Right cardiac atrium (tissue), 5 donors: ENCODE measurements around the gene ZSCAN31. TPM values are rescaled to one million over a fixed set of nuclear protein-coding genes. Genes with fewer than 3 reads are reported as not detected.
A peak's percentile ranks its signal among the peaks of the same experiment; 100 is the strongest.

Experiments
- ATAC-seq, 2 donors: fragments of 200-7000 bp; cut with Tn5 transposase; one replicate each; pipeline versions ENCODE4 v1.8.0 to v1.9.1; 2020; ENCODE audit warnings: moderate library complexity in 2 of 2, mild to moderate bottlenecking in 1 of 2
- DNase-seq, 3 donors: peaks; one replicate each; pipeline ENCODE4 v3.0.0-alpha.2; 2020
- H3K27ac ChIP-seq: one replicate; pipeline ENCODE4 v1.5.1; 2013; ENCODE audit warnings: mild to moderate bottlenecking, low read length, control low read depth, moderate library complexity
- H3K27me3 ChIP-seq: one replicate; pipeline ENCODE4 v1.6.1; 2013; ENCODE audit not compliant: control insufficient read depth, insufficient read depth
- H3K4me1 ChIP-seq: one replicate; pipeline ENCODE4 v1.6.1; 2013; ENCODE audit warnings: low read length; ENCODE audit not compliant: control insufficient read depth, insufficient read depth
- H3K4me3 ChIP-seq: one replicate; pipeline ENCODE4 v1.5.1; 2013; ENCODE audit warnings: low read length, control low read depth
- H3K9me3 ChIP-seq: one replicate; pipeline ENCODE4 v1.6.1; 2013; ENCODE audit warnings: low read length; ENCODE audit not compliant: control insufficient read depth
- WGBS: extraction: QIAGEN DNeasy Blood & Tissue Kit; methylation state at CpG from one replicate; pipeline ENCODE4 v1.1.7; 2013; 5-methylcytosine and 5-hydroxymethylcytosine counted together
- intact Hi-C, 4 donors: fragments of 100-400 bp; cut with DNase I; formaldehyde crosslinking; loops; one replicate each; pipeline versions ENCODE4 v1.11.0 to v1.14.0; 2022 to 2023
- long read RNA-seq, 4 donors: library from polyadenylated mRNA; unstranded; transcript quantifications; one replicate each; pipeline ENCODE4 v2.0.0, GENCODE V29; 2020 to 2021
- polyA plus RNA-seq: library from polyadenylated mRNA; stranded (reverse); fragments of 200-250 nt; gene quantifications from one replicate; pipeline ENCODE4 v1.2.3, GENCODE V29; 2013
- total RNA-seq, 4 donors: library from RNA; stranded (reverse); fragmentation: NEBNext Ultra II Directional; extraction: Animal tissue kit (Norgen Biotek cat#: 25700); gene quantifications; one replicate each; pipeline ENCODE4 v1.2.1, GENCODE V29; 2021
- donor health status: healthy with polysubstance abuse.
- donor health status: DM: no; HTN: yes; CAD: no.
- donor health status: DM: no; HTN: no; CAD: no.
- donor health status: DM: no; HTN: yes; CAD: no; lungs with severe emphysema.
- donor health status: DM: yes; HTN: yes; CAD: no.

Gene ZSCAN31
- total RNA-seq, result 10 to 100 TPM in 2 of 4 donors, 1 to 10 TPM in 2; 8.3 to 18.4 (median 10.2) TPM
- polyA plus RNA-seq, result 3.9 TPM
- long read RNA-seq, donor 1, transcript ZSCAN31-216 (4 exons, 799 nt), result minor isoform, 6 of 29 reads
- long read RNA-seq, donor 1, transcript ZSCAN31-201 (4 exons, 2,619 nt), result major isoform, 16 of 29 reads
- long read RNA-seq, donor 1, partial matches to known transcripts, result 1 of 29 reads
- long read RNA-seq, donor 1, other reads (novel, unspliced or antisense), result 3 of 29 reads
- long read RNA-seq, donor 2, partial matches to known transcripts, result 0 of 8 reads
- long read RNA-seq, donor 2, other reads (novel, unspliced or antisense), result 1 of 8 reads
- long read RNA-seq, donor 3, transcript ZSCAN31-208 (3 exons, 1,005 nt), result minor isoform, 20 of 83 reads
- long read RNA-seq, donor 3, transcript ZSCAN31-201 (4 exons, 2,619 nt), result major isoform, 39 of 83 reads
- long read RNA-seq, donor 3, partial matches to known transcripts, result 6 of 83 reads
- long read RNA-seq, donor 3, other reads (novel, unspliced or antisense), result 10 of 83 reads
- long read RNA-seq, donor 4, partial matches to known transcripts, result 0 of 3 reads
- long read RNA-seq, donor 4, other reads (novel, unspliced or antisense), result 1 of 3 reads

DNA sequence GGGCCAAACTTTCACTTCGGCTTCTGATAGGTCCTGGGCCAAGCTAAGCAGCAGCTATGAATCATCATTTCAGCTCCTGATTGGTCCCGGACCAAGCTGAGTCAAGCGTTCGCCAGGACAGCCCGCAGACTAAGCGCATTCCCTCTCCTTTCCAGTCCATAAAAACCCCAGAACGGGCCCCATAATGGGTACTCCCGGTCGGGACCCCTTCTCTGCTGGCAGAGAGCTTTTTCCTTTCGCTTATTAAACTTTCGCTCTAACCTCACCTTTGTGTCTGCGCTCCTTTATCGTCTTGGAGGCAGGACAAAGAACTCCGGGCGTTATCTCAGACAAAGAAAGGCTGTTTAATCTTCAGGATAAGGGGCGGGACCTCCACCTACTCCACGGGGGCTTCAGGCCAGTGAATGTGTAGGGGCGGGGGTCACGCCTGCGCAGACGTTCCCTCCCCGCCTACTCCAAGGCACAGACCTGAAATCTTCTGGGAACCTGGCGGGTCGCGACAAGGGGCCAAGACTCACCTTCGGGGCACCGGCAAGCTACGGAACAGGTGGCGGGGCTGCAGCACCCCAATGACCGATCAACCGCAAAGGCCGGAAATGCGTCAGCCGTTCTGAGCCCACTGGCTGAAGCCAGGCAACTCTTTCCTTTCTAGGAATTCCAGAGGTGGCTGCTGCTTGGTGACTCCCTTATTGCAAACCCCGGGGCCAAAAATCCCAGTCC, at the start of gene ZSCAN31:
Gene ZSCAN31 (minus strand): TSS at position 585 of the 720 bp plus-strand sequence. CDS start 6,465 bp downstream, outside the sequence.
- peak; percentile 96 to 97 (median 96) for DNase-seq
- H3K4me3 ChIP-seq, result peak within 1 kb of the TSS; percentile 46
- H3K4me1 ChIP-seq, result peaks cover 2% of the 10 kb centered on the region
- peak within 1 kb of the TSS; percentile 92 for H3K27ac ChIP-seq
- intact Hi-C loops, result no loop called here
- no peaks in the 10 kb centered on the region for H3K9me3 ChIP-seq
- WGBS, result under 1% methylated on average over 35 of the region's 35 CpGs
- H3K27me3 ChIP-seq, result no peaks in the 10 kb centered on the region
- ATAC-seq, result peak; percentile 98 to 99

DNA sequence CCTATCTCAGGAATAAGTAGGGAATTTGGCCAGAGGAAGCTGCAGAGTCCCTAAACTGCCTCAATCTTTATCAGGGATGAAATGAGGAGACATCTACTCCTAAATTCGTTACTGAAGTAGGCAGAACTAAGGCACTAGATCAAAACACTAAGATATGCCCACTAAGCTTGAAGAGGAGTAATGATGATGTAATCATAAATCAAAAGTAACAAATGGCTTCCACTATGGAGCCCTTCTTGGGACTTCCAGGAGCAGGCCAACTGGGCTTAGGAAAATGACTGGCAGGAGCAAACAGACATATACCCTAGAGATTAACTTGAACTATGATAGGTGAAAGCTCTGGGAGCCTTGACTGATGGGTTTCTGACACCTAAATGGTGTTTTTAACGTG, 48.2 kb upstream of the ZSCAN31 start:
- Histone ChIP-seq H3K27ac (no peak overlapping the region), H3K27me3 (no peaks in the 10 kb centered on the region), H3K4me1 (peaks cover 2% of the 10 kb centered on the region), H3K4me3 (no peak overlapping the region), H3K9me3 (no peaks in the 10 kb centered on the region)
- WGBS, result 73% methylated on average over 2 of the region's 2 CpGs
- DNase-seq (no peak), ATAC-seq (no peak)
- intact Hi-C loops, result loop anchor here in 1 of 4 donors (10.0 kb wide), 1 partner anchor 259 kb away; the partner anchor contains the start of gene ZSCAN16

DNA sequence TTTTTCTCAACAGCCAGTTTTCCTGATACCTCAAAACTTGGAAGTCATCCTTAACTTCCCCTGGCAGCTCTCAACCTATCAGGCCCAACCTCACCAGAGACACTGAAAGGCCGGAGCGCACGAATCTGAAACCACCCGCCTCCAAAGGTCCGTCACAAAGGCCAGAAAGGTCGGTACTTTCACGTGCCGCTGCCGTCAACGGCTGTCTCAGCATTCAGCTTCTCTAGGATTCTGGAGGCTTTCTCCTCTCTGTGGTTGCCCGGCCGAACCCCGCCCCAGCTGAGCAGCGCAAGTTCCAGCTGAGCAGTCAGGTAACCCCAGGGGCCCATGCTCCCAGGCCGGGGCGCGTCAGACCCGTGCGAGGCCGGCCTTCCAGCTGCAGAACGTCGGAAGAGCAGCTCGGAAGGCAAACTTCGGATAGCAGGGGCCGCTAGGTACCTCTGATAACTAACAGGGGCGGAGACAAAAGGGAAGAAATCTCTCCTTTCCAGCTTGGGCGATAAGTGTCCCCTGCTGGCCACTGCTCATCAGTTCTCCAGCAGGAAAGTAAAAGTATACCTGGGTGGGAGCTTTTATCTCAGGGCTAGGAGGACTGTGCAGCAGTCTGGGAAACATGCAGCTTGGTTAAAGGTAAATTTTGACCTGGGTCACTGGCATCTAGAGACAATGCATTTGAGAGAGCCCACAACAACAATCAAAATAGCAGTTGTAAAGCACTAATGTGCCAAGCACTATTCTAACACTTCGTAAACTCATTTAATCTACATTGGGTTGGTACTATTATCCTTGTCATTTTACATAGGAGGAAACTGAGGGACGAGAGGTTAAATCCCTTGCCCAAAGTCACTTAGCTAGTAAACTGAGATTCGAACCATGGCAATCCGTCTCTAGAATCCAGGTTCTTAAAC, 47.5 kb upstream of the ZSCAN31 start:
- intact Hi-C loops, result loop anchor here in 1 of 4 donors (10.0 kb wide), 1 partner anchor 259 kb away; the partner anchor contains the start of gene ZSCAN16
- DNase-seq (peak; percentile 86 to 92 (median 91)), ATAC-seq (peak; percentile 96 to 97)
- WGBS, result 16% methylated on average over 31 of the region's 31 CpGs
- peak overlapping the region; percentile 65 for H3K4me3 ChIP-seq
- peak overlapping the region; percentile 94 for H3K27ac ChIP-seq
- peaks cover 2% of the 10 kb centered on the region for H3K4me1 ChIP-seq
- H3K9me3 ChIP-seq, result no peaks in the 10 kb centered on the region
- H3K27me3 ChIP-seq, result no peaks in the 10 kb centered on the region

DNA sequence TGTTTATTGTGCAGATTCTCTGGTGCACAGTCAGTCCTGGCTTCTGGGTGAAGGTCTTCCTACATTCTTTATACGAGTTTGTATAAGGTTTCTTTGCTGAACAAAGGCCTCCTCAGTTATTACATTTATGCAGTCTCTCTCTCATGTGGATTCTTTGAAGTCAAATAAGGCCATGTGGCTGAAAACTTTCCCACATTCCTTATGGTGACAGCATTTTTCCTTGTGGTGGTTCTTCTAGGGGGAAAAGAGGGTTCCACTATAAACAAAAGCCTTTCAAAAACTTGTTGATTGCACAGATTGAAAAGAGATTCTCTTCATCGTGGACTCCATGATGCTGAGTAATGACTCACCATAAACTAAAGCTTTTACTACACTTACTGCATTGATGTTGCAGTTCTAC, 44.4 kb upstream of the ZSCAN31 start:
- DNase-seq (no peak), ATAC-seq (no peak)
- Histone ChIP-seq H3K27me3 (no peaks in the 10 kb centered on the region), H3K9me3 (no peaks in the 10 kb centered on the region), H3K27ac (no peak overlapping the region), H3K4me3 (no peak overlapping the region), H3K4me1 (peaks cover 2% of the 10 kb centered on the region)
- WGBS, result 90% methylated on average over 2 of the region's 2 CpGs
- intact Hi-C loops, result loop anchor here in 1 of 4 donors (10.0 kb wide), 1 partner anchor 256 kb away; the partner anchor contains the start of gene ZSCAN16

DNA sequence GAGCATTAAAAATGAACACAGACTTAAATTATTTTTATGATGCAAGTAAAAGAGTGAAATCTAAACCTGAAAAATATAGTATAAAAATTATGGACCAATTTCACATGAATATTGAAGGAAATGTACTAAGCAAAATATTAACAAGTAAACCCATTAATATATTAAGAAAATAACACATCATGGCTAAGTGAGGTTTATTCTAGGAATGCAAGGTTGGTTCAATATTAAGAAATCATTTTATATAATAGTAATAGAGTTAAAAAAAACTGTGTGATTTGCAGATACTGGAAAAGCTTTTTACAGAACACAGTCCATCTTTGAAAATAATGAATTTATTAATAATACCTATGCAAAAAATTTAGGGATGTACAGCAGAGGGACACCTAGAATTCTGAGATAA, 42.7 kb upstream of the ZSCAN31 start:
- H3K27me3 ChIP-seq, result no peaks in the 10 kb centered on the region
- intact Hi-C loops, result no loop called here
- DNase-seq (no peak), ATAC-seq (no peak)
- H3K4me1 ChIP-seq, result peaks cover 2% of the 10 kb centered on the region
- no peak overlapping the region for H3K27ac ChIP-seq
- H3K4me3 ChIP-seq, result no peak overlapping the region
- H3K9me3 ChIP-seq, result no peaks in the 10 kb centered on the region

DNA sequence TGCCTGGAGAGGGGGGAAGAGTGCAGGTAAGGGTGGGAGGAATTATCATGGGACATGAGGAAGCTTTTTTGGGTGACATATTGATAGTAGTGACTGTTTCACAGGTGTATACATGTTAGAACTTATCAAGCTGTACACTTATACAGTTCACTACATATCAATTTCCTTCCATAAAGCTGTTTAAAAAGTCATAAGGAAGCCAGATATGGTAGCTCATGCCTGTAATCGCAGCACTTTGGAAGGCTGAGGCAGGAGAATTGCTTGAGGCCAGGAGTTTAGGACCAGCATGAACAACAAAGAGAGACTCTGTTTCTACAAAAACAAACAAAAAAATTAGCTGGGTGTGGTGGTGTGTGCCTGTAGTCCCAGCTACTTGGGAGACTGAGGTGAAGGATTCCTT, 41.9 kb upstream of the ZSCAN31 start:
- intact Hi-C loops, result no loop called here
- no peak for ATAC-seq
- Histone ChIP-seq H3K9me3 (no peaks in the 10 kb centered on the region), H3K27ac (no peak overlapping the region), H3K27me3 (no peaks in the 10 kb centered on the region), H3K4me3 (no peak overlapping the region), H3K4me1 (peaks cover 2% of the 10 kb centered on the region)
- 96% methylated on average over 1 of the region's 1 CpG for WGBS
- DNase-seq, result no peak

DNA sequence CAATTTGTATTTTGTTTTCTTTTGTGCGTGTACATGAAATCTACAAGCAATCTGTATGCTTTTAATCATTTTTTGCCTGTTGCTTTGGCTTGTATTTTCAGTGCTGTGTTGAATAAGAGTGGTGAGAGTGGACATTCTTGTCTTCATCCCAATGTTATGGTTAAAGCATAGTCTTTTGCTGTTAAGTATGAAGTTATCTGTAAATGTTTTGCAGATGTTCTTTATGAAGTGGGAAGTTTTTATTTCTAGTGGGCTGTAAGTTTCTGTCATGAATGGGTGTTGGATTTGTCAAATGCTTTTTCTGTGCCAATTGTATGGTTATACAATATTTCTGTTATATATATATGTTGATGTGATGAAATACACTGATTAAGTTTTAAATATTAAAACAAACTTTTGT, 38.0 kb upstream of the ZSCAN31 start:
- no peak for ATAC-seq
- intact Hi-C loops, result no loop called here
- no peaks in the 10 kb centered on the region for H3K27me3 ChIP-seq

DNA sequence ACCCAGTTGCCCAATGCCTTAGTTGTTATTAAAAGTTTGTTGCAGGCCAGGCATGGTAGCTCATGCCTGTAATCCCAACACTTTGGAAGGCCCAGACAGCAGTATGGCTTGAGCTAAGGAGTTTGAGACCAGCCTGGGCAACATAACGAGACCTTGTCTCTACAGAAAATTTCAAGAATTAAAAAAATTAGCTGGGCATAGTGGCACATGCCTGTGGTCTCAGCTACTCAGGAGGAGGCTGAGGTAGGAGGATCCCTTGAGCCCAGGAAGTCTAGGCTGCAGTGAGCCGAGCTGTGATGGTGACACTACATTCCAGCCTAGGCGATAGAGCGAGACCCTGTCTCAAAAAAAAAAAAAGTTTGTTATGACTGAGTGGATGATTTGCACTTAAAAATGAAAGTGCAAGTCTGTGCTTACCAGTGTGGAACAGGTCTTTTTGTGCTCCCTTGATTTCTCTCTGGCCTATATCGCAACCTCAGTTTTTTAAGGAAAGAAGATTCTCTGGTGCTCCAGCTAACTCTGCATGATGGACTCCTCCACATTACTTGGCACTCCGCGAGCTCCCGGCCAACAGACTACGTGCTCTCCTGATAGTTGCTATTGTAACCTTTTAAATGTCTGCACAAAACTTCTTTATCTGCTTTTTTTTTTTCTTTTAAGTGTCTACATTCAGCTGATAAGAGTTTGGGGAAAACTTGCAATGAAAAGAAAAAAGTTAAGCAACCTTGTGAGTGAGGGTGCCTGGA, 35.9 kb upstream of the ZSCAN31 start:
- H3K27ac ChIP-seq, result no peak overlapping the region
- no peak for ATAC-seq
- H3K4me1 ChIP-seq, result no peaks in the 10 kb centered on the region
- H3K4me3 ChIP-seq, result no peak overlapping the region
- DNase-seq, result peak in 1 of 3 donors; percentile 33
- WGBS, result 72% methylated on average over 9 of the region's 9 CpGs
- no peaks in the 10 kb centered on the region for H3K9me3 ChIP-seq
- intact Hi-C loops, result no loop called here
- H3K27me3 ChIP-seq, result no peaks in the 10 kb centered on the region

More for the DNA sequence above, 38.0 kb upstream of the ZSCAN31 start:
- Histone ChIP-seq H3K9me3 (no peaks in the 10 kb centered on the region), H3K4me1 (no peaks in the 10 kb centered on the region), H3K4me3 (no peak overlapping the region), H3K27ac (no peak overlapping the region)
- WGBS, result 87% methylated on average over 1 of the region's 1 CpG
- DNase-seq, result no peak

DNA sequence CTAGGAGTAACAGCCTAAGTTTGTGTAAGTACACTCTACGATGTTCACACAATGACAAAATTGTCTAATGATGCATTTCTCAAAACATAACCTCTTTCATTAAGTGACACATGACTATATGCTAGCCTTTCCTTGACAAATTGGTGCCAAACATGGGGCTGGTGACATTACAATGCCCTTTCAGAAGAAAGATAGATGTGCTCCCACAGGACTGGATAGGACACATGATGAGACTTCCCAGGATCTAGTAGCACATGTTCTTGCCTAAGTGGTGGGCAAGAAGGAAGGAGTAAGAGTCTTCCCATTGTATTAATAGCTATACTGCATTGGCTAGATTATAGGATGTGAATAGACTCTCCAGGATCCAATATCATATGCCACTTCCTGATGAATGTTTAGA, 35.3 kb upstream of the ZSCAN31 start:
- H3K27ac ChIP-seq, result no peak overlapping the region
- intact Hi-C loops, result no loop called here
- DNase-seq (no peak), ATAC-seq (no peak)
- no peaks in the 10 kb centered on the region for H3K9me3 ChIP-seq
- H3K4me1 ChIP-seq, result no peaks in the 10 kb centered on the region
- H3K27me3 ChIP-seq, result no peaks in the 10 kb centered on the region
- 90% methylated on average over 1 of the region's 1 CpG for WGBS
- H3K4me3 ChIP-seq, result no peak overlapping the region

DNA sequence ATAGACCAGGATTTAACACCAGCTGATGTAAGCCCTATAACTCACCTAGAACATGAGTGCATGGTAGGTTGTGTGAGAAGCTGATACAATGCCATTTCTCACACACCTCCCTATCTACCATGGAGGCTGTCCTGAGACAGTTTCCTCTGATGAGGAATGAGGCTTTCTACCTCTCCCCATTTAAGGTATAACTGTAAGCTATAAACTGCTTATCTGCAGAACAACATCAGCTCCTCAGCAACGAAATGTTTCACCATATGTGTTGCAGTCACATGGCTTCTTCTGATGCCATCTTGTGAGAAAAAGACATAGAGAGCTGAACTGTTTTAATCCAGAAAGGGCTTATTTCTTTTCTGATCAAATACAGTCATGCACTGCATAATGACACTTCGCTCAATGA, 34.5 kb upstream of the ZSCAN31 start:
- Histone ChIP-seq H3K27ac (no peak overlapping the region), H3K4me1 (no peaks in the 10 kb centered on the region), H3K9me3 (no peaks in the 10 kb centered on the region), H3K27me3 (no peaks in the 10 kb centered on the region), H3K4me3 (no peak overlapping the region)
- intact Hi-C loops, result no loop called here
- ATAC-seq (no peak), DNase-seq (no peak)
- 74% methylated on average over 2 of the region's 2 CpGs for WGBS
